Peyer's patch (tissue), 4 donors: ENCODE results near the gene DNAJC3.

Experiments used
- POLR2A ChIP-seq, 2 donors: fragments of 450-650 bp; IDR thresholded peaks; one replicate each; pipeline ENCODE4 v1.5.1; 2017; ENCODE audit warnings: antibody characterized with exemption in 2 of 2, mild to moderate bottlenecking in 2 of 2, moderate library complexity in 2 of 2
- TF ChIP-seq, protein P1 (sequence below), 6 experiments: fragments of 450-650 bp in 4 of 6; fragments of 200-600 bp in 2 of 6; sonication (generic) in 1 of 6; IDR thresholded peaks; one replicate each; pipeline ENCODE4 v1.5.1; 2017 to 2019; ENCODE audit warnings: antibody characterized with exemption in 6 of 6, mild to moderate bottlenecking in 3 of 6, moderate library complexity in 1 of 6

DNA sequence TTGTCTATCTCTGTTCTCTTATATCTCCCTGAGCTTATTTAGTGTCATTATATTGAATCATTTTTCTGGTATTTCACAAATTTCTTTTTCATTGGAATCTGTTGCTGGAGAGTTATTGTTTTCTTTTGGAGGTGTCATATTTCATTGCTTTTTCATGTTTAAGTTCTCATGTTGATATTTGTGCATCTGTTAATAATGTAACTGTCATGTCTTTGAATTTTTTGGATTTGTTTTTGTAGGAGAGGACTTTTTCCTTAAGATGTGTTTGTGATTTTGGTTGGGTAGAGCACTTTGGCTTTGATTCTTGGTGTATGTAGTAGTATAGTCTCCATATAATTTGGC is 64.0 kb downstream of the DNAJC3 start:
- TF ChIP-seq, protein P1, sequence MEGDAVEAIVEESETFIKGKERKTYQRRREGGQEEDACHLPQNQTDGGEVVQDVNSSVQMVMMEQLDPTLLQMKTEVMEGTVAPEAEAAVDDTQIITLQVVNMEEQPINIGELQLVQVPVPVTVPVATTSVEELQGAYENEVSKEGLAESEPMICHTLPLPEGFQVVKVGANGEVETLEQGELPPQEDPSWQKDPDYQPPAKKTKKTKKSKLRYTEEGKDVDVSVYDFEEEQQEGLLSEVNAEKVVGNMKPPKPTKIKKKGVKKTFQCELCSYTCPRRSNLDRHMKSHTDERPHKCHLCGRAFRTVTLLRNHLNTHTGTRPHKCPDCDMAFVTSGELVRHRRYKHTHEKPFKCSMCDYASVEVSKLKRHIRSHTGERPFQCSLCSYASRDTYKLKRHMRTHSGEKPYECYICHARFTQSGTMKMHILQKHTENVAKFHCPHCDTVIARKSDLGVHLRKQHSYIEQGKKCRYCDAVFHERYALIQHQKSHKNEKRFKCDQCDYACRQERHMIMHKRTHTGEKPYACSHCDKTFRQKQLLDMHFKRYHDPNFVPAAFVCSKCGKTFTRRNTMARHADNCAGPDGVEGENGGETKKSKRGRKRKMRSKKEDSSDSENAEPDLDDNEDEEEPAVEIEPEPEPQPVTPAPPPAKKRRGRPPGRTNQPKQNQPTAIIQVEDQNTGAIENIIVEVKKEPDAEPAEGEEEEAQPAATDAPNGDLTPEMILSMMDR (IDR thresholded peaks at IDR 0.05), result no peak
- TF ChIP-seq POLR2A (IDR thresholded peaks at IDR 0.05), result no peak
